Sigmoid colon (tissue), 7 donors: ENCODE results near the gene HBM. TPM values are rescaled to one million over a fixed set of nuclear protein-coding genes. Genes with fewer than 3 reads are reported as not detected.

Experiments
- DNase-seq: peaks from one replicate; pipeline ENCODE4 v3.0.0-alpha.2; 2019
- H3K27ac ChIP-seq, 4 donors: fragments of 200-600 bp; sonication (generic); one replicate each; pipeline ENCODE4 v1.5.1; 2016 to 2019; ENCODE audit warnings: mild to moderate bottlenecking in 1 of 4
- H3K27me3 ChIP-seq, 3 donors: fragments of 200-600 bp; sonication (generic); one replicate each; pipeline ENCODE4 v1.5.1; 2019; ENCODE audit warnings: mild to moderate bottlenecking in 1 of 3
- H3K36me3 ChIP-seq, 4 donors: fragments of 200-600 bp; sonication (generic); one replicate each; pipeline ENCODE4 v1.5.1; 2016 to 2019
- H3K4me1 ChIP-seq, 4 donors: fragments of 200-600 bp; sonication (generic); one replicate each; pipeline ENCODE4 v1.5.1; 2017 to 2019
- H3K4me3 ChIP-seq, 4 donors: fragments of 200-600 bp; sonication (generic); one replicate each; pipeline ENCODE4 v1.5.1; 2017 to 2019; ENCODE audit warnings: mild to moderate bottlenecking in 2 of 4, moderate library complexity in 1 of 4
- H3K9me3 ChIP-seq, 4 donors: fragments of 200-600 bp in 3 of 4; sonication (generic) in 3 of 4; one replicate each; pipeline versions ENCODE4 v1.5.1 to v1.6.1; 2013 to 2019
- CTCF ChIP-seq, 4 experiments: fragments of 450-650 bp in 3 of 4; fragments of 200-600 bp in 1 of 4; IDR thresholded peaks; one replicate each; pipeline ENCODE4 v1.5.1; 2016 to 2019; ENCODE audit warnings: antibody characterized with exemption in 4 of 4, mild to moderate bottlenecking in 3 of 4, moderate library complexity in 2 of 4
- EP300 ChIP-seq, 4 donors: sonication (generic); formaldehyde crosslinking; IDR thresholded peaks; one replicate each; pipeline ENCODE4 v1.6.1; 2017; ENCODE audit warnings: antibody characterized with exemption in 4 of 4
- POLR2A ChIP-seq, 2 donors: fragments of 450-650 bp; IDR thresholded peaks; one replicate each; pipeline ENCODE4 v1.6.1; 2016; ENCODE audit warnings: antibody characterized with exemption in 2 of 2, mild to moderate bottlenecking in 2 of 2, moderate library complexity in 2 of 2
- POLR2AphosphoS5 ChIP-seq, 4 donors: sonication (generic); formaldehyde crosslinking; IDR thresholded peaks; one replicate each; pipeline ENCODE4 v1.6.1; 2017; ENCODE audit warnings: antibody characterized with exemption in 4 of 4
- WGBS, 2 donors: extraction: QIAGEN DNeasy Blood & Tissue Kit; methylation state at CpG; one replicate each; pipeline ENCODE4 v1.1.7; 2013; 5-methylcytosine and 5-hydroxymethylcytosine counted together
- intact Hi-C: fragments of 100-400 bp; cut with DNase I; formaldehyde crosslinking; loops from one replicate; pipeline ENCODE4 v1.15.1; 2023
- polyA plus RNA-seq, 3 donors: library from polyadenylated mRNA; stranded (reverse); fragments of 200-250 nt; gene quantifications; one replicate each; pipeline ENCODE4 v1.2.3, GENCODE V29; 2013
- total RNA-seq, 4 donors: library from RNA; depleted of rRNA; stranded (reverse); fragments of >200 nt; gene quantifications; one replicate each; pipeline ENCODE4 v1.1.0, GENCODE V29; 2016
- donor health status: healthy with polysubstance abuse.
- donor health status: Bipolar disorder and iron deficiency.
- donor health status: healthy.

Gene HBM
- total and polyA plus RNA-seq, 7 donors, result not detected

DNA sequence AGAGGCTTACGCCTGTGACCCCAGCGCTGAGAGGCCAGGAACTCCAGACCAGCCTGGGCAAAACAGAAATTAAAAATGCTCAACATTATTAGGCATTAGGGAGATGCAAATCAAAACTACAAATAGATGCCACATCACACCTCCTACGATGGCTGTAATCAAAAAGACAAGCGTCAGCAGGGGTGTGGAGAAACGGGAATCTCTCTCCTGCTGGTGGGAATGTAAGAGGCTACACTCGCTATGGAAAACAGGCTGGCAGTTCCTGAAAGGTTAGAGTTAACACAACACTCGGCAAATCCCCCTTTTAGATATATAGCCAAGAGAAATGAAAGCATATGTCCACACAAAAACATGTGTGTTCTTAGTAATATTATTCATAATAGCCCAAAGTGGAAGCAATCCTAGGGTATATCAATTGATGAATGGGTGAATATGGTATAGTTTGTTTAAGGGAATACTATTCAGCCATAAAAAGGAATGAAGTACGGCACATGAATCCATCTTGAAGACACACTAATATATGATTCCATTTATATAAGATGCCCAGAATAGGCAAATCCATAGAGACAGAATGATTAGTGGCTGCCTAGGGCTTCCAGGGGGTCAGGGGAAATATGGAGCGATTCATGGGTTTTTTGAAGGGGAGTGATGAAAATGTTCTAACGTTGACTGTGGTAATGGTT lies 25.5 kb upstream of the HBM start:
- H3K9me3 ChIP-seq, result no peaks in the 10 kb centered on the region
- no peaks in the 10 kb centered on the region for H3K36me3 ChIP-seq
- TF ChIP-seq POLR2A (IDR thresholded peaks at IDR 0.05) (no peak), EP300 (IDR thresholded peaks at IDR 0.05) (no peak), CTCF (IDR thresholded peaks at IDR 0.05) (no peak), POLR2AphosphoS5 (IDR thresholded peaks at IDR 0.05) (no peak)
- intact Hi-C loops, result no loop called here
- H3K27ac ChIP-seq, result no peak overlapping the region
- no peaks in the 10 kb centered on the region for H3K27me3 ChIP-seq
- peaks cover 0 to 18% (median 8%) of the 10 kb centered on the region in 4 donors for H3K4me1 ChIP-seq
- no peak for DNase-seq
- 67 to 73% methylated on average over 10 of the region's 10 CpGs for WGBS, 2 donors
- no peak overlapping the region for H3K4me3 ChIP-seq

- Histone ChIP-seq H3K27me3 (no peaks in the 10 kb centered on the region), H3K9me3 (no peaks in the 10 kb centered on the region), H3K4me3 (no peak overlapping the region), H3K36me3 (no peaks in the 10 kb centered on the region), H3K4me1 (peaks cover 0 to 12% (median 3%) of the 10 kb centered on the region in 4 donors), H3K27ac (no peak overlapping the region)
- no peak for DNase-seq
- intact Hi-C loops, result no loop called here
- TF ChIP-seq POLR2AphosphoS5 (IDR thresholded peaks at IDR 0.05) (no peak), POLR2A (IDR thresholded peaks at IDR 0.05) (no peak), CTCF (IDR thresholded peaks at IDR 0.05) (no peak), EP300 (IDR thresholded peaks at IDR 0.05) (no peak)
- 74 to 84% methylated on average over 12 of the region's 12 CpGs for WGBS, 2 donors
Observed at GRCh38 chr16:142405-142967, 23.3 kb upstream of the HBM start.

- DNase-seq, result no peak
- H3K27me3 ChIP-seq, result no peaks in the 10 kb centered on the region
- no peak overlapping the region for H3K27ac ChIP-seq
- WGBS, 2 donors, result 85 to 89% methylated on average over 6 of the region's 6 CpGs
- H3K9me3 ChIP-seq, result no peaks in the 10 kb centered on the region
- no peak for TF ChIP-seq EP300 (IDR thresholded peaks at IDR 0.05)
- no peak for TF ChIP-seq CTCF (IDR thresholded peaks at IDR 0.05)
- no peak for TF ChIP-seq POLR2AphosphoS5 (IDR thresholded peaks at IDR 0.05)
- TF ChIP-seq POLR2A (IDR thresholded peaks at IDR 0.05), result no peak
- peaks cover 0 to 7% (median 0%) of the 10 kb centered on the region in 4 donors for H3K4me1 ChIP-seq
- intact Hi-C loops, result no loop called here
- no peak overlapping the region for H3K4me3 ChIP-seq
- no peaks in the 10 kb centered on the region for H3K36me3 ChIP-seq
Observed at GRCh38 chr16:143047-143446, 22.7 kb upstream of the HBM start.

- TF ChIP-seq CTCF (IDR thresholded peaks at IDR 0.05) (no peak), EP300 (IDR thresholded peaks at IDR 0.05) (no peak), POLR2AphosphoS5 (IDR thresholded peaks at IDR 0.05) (no peak), POLR2A (IDR thresholded peaks at IDR 0.05) (no peak)
- intact Hi-C loops, result no loop called here
- H3K36me3 ChIP-seq, result no peaks in the 10 kb centered on the region
- WGBS, 2 donors, result 63 to 70% methylated on average over 6 of the region's 6 CpGs
- no peaks in the 10 kb centered on the region for H3K27me3 ChIP-seq
- DNase-seq, result no peak
- H3K4me3 ChIP-seq, result no peak overlapping the region
- peaks cover 0 to 7% (median 0%) of the 10 kb centered on the region in 4 donors for H3K4me1 ChIP-seq
- H3K9me3 ChIP-seq, result no peaks in the 10 kb centered on the region
- H3K27ac ChIP-seq, result no peak overlapping the region
Observed at GRCh38 chr16:143456-143855, 22.3 kb upstream of the HBM start.
